Hematopoietic multipotent progenitor cell treated with erythropoietin and hydrocortisone succinate and interleukin-3 and kit ligand, for 4 days (in vitro differentiated cells): ENCODE data around the gene TNS1.
A peak's percentile ranks its signal among the peaks of the same experiment; 100 is the strongest.

Experiments used
- DNase-seq: peaks from one replicate; pipeline ENCODE4 v3.0.0-alpha.2; 2015

Gene TNS1

GRCh38 chr2:217940261-217941220, 62.3 kb downstream of the TNS1 start:
- DNase-seq, result no peak

DNA sequence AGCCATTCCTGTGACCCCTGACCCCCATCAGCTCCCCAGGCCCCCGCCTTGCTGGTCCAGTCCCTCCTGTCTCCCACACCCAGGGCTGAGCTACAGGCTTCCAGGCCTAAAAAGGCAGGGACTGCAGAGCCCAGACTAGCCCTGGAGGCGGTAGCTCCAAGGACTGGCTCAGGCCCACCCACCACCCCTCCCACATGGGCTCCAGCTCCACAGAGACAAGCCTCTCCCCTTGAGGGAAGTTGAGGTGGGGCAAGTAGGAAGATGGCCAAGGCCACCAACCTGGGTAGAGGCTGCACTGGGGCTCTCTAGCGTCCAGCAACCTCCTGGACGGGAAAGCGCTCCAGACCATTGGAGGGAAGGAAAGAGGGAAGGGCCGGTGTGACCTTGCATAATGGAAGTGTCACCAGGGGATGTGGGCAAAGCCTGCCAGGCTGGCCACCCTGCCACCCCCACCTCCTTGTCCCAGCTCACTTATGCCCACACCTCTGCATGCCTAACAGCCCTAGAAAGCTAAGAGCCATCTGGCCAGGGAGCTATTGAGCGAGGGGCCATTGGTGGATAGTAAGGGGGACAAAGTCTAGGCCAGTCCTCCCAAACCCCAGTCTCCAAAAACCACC, 63.1 kb downstream of the TNS1 start:
- DNase-seq, result no peak

DNA sequence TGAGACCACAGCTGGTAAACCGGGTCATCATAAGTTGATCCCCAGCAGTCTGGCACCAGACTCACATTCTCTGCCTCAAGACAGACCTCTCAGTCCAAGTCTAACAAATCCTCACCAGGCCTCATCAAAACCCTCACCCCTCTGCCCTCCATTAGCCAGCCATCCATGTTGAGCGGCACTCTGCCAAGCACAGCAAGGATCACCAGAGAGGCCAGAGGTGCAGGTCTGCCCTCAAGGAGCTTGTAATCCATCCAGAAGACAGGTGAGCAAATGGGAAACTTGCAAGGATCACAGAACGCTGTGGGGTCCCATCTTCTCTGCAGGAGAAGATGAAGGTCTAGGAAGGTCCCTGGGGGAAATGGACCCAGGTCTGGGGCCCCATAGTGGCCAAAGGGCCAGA, 63.6 kb downstream of the TNS1 start:
- DNase-seq, result no peak

GRCh38 chr2:217938036-217938435, 64.8 kb downstream of the TNS1 start:
- DNase-seq, result no peak

- peak; percentile 69 for DNase-seq
Observed at GRCh38 chr2:217937446-217937845, 65.3 kb downstream of the TNS1 start.

GRCh38 chr2:217936952-217937351, 65.8 kb downstream of the TNS1 start:
- no peak for DNase-seq

- no peak for DNase-seq
Observed at GRCh38 chr2:217935901-217936684, 66.7 kb downstream of the TNS1 start.

- no peak for DNase-seq
Observed at GRCh38 chr2:217935235-217935879, 67.4 kb downstream of the TNS1 start.

DNA sequence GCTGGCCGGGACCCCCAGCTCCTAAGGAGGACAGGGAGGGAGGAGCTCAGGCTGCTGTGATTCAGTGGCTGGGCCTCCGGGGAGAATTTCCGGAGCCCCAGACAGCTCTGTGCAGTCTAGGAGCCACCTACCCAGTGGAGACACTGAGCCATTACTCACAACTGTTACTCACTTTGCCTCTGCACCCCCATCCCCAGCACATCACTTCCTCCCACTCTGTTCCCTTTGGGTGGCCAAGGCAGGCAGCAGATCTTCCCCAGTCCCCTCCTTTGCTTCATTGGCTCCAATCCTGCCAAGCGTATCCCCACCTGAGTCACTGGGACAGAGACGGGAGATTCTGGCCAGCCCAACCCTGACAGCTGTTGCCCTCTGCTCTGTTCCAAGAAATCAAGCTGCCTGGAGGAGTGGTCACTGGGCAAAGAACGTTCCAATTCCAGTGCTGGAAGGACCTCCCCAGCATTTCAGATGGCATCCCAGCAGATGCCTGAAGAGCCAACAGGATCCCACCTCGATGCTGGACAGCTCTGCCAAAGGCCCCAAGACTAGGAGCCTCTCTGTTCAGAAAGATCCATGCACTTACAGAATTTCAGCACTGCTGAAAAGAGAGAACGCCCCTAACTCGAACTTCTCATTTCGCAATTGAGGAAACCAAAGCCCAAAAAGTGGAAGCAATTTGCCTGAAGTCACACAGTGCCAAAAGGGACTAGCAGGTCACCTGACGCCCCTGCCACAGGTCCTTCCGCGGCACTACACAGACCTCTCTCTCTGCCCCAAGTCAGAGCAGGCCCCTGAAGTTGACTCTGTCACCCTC, 68.3 kb downstream of the TNS1 start:
- DNase-seq, result peak; percentile 83

DNA sequence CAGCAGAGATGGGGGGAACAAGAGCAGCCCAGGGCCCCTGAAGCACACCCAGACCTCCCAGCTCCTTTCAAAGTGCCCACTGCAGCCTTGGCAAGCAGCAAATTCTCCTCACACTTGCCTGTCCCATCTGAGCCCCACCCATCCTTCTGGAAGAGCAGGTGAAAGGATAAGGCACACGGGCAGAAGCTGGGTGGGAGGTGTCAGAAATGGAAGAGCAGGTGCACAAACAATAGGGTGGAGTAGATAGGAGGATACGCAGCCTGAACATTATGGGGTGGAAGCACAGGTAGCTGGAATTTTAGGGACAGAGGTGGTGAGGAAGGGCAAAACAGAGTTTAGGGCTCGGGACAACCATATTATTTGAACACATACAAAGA, 69.2 kb downstream of the TNS1 start:
- no peak for DNase-seq

DNA sequence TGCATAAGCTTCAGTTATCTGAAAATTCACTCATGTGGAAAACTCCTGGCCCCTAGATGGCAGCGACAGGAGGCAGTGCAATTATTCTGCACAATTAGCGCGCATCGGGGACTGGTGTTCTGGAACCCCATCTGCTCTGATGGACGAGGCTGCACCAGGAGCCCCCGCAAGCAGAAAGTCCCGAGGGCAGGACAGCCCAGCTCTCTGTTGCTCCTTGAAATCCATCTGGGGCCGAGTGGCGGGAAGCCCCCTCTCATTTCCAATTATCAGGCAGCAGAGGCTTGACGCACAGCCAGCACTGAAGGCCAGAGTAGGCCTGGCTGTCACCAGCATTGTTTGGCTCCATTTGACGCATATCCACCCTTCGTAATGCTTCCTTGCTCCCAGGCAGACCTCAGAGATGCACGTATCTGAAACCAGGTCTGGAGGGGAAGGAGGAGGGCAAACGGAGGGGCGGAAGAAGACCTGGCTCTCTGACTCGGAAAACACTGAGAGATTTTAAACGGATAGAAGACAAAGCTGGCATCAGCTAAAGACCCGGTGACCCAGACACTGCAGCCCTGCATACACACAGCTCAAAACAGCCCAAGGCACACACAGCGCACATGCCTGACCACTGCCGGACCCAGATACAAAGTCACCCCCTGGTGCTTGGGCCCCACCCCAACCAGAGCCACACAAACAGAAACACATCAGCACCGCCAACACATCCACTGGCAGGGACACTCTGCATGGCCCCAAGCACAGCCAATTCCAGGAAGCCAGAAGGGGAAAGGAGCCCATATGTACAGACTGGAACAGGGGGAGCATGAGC, 69.8 kb downstream of the TNS1 start:
- DNase-seq, result no peak

GRCh38 chr2:217931846-217932560, 70.8 kb downstream of the TNS1 start:
- no peak for DNase-seq

DNA sequence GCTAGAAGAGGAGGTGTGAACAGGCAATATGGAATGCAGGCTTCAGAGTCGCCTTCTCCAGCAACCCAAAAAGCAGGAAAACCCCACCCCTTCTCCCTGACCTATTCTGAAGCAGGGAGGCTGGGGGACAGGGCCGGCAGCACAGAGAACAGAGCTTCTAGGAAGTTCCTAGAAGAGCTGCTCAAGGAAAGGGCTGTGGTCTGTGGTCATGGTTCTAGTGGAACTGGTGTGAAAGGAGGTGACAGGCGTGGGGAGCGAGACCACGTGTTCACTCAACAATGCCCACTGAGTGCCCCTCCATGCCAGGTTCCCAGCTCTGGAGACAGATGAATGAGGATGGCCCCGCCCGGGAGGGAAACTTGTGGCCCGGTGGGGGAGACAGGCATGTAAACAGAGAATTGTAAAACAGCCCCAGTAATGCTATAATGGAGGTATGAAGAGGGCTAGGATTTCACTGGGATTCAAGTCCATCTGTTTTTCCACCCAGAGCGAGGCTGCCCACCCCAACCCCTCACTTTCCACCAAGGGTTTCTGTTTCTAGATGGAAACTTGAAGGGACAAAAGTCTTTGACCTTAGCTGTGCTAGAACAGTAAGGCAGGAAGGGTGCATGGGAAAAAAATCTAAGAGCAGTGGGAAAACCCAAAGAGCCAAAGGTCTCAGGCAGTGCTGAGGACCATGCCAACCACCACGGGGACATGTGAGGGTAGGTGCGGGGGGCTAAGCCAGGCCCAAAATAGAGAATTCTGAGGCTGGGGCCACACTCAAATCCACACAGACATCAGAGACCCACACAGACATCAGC, 71.8 kb downstream of the TNS1 start:
- DNase-seq, result peak; percentile 75

DNA sequence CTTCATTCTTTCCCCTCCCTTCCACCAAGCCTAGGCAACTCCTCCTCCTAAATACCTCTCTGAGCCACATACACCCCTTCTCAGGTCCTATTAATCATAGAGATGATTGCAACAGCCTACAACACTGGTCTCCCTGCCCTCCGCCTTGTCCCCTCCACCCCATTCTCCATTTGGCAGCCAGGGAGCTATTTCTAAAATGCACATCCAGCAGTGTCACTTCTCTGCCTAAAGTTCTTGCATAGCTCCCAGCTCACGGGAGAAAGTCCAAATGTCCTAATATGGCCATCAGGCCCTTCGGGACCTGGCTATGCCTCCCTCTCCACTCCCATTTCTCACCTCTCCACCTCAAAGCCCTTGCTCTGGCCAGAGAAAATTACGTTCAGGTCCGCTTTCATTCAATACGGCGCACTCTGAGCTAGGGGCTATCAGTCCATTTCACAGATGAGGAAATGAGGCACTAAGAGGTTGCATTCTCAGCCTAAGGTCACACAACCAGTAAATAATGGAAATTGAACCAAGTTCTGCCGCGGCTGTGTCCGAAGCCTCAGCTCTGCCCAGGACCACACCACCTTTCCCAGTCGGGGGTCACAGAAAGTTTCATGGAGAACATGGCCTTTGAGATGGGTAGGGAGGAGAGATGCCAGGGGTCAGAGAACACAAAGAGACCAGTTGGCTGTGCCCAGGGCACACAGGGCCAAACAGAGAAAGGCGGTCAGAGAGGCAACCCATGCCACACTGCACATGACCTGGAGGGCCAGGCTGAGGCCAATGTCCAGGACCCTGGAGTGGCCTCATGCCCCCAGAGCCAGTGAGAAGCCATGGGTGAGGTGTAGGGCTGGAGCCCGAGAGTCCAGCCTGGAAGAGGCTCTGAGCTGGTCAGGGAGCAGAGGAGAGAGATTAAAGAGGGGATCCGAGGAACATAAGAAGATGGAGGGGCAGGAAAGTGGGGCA, 72.8 kb downstream of the TNS1 start:
- DNase-seq, result no peak

GRCh38 chr2:217929272-217929671, 73.5 kb downstream of the TNS1 start:
- DNase-seq, result no peak

GRCh38 chr2:217928324-217929181, 74.2 kb downstream of the TNS1 start:
- DNase-seq, result no peak

GRCh38 chr2:217927601-217928323, 75.0 kb downstream of the TNS1 start:
- DNase-seq, result no peak
